Stomach (tissue), 9 donors: Measurements from ENCODE around the gene THOC2. TPM values are rescaled to one million over a fixed set of nuclear protein-coding genes. Genes with fewer than 3 reads are reported as not detected.

ENCODE experiments used
- DNase-seq, 2 donors: peaks; one replicate each; pipeline versions ENCODE4 v3.0.0 to v3.0.0-alpha.2; 2013 to 2019
- H3K27ac ChIP-seq, 5 donors: fragments of 200-600 bp in 4 of 5; sonication (generic) in 4 of 5; one replicate each; pipeline ENCODE4 v1.5.1; 2013 to 2019; ENCODE audit warnings: mild to moderate bottlenecking in 1 of 5, moderate library complexity in 1 of 5
- H3K27me3 ChIP-seq, 3 donors: fragments of 200-600 bp; sonication (generic); one replicate each; pipeline ENCODE4 v1.5.1; 2017 to 2019; ENCODE audit warnings: mixed run types in 1 of 3
- H3K36me3 ChIP-seq, 4 donors: fragments of 200-600 bp; sonication (generic); 1 replicate in 3 of 4; 2 replicates in 1 of 4; pipeline ENCODE4 v1.5.1; 2016 to 2019
- H3K4me1 ChIP-seq, 4 donors: fragments of 200-600 bp; sonication (generic); one replicate each; pipeline ENCODE4 v1.5.1; 2016 to 2019
- H3K4me3 ChIP-seq, 4 donors: fragments of 200-600 bp; sonication (generic) in 3 of 4; one replicate each; pipeline ENCODE4 v1.5.1; 2016 to 2019; ENCODE audit warnings: mild to moderate bottlenecking in 1 of 4
- H3K9me3 ChIP-seq, 4 donors: fragments of 200-600 bp; sonication (generic); one replicate each; pipeline ENCODE4 v1.5.1; 2016 to 2019
- CTCF ChIP-seq, 7 experiments: fragments of 450-650 bp in 4 of 7; fragments of 200-600 bp in 3 of 7; sonication (generic) in 3 of 7; IDR thresholded peaks; one replicate each; pipeline ENCODE4 v1.5.1; 2016 to 2019; ENCODE audit warnings: antibody characterized with exemption in 7 of 7, control low read depth in 2 of 7, mild to moderate bottlenecking in 1 of 7
- EP300 ChIP-seq: sonication (generic); formaldehyde crosslinking; IDR thresholded peaks from one replicate; pipeline ENCODE4 v1.6.1; 2017; ENCODE audit warnings: antibody characterized with exemption
- POLR2A ChIP-seq, 4 donors: fragments of 450-650 bp; IDR thresholded peaks; one replicate each; pipeline ENCODE4 v1.6.1; 2016; ENCODE audit warnings: antibody characterized with exemption in 4 of 4, control low read depth in 2 of 4, mild to moderate bottlenecking in 1 of 4, moderate library complexity in 1 of 4
- POLR2AphosphoS5 ChIP-seq, 3 donors: sonication (generic); formaldehyde crosslinking; IDR thresholded peaks; one replicate each; pipeline ENCODE4 v1.6.1; 2016; ENCODE audit warnings: antibody characterized with exemption in 3 of 3
- WGBS, 5 donors: extraction: QIAGEN DNeasy Blood & Tissue Kit in 3 of 5; methylation state at CpG; one replicate each; pipeline versions ENCODE4 v1.1.5 to v1.1.7; 2013 to 2018; 5-methylcytosine and 5-hydroxymethylcytosine counted together
- intact Hi-C: fragments of 100-400 bp; cut with DNase I; formaldehyde crosslinking; loops from one replicate; pipeline ENCODE4 v1.15.1; 2023; ENCODE audit warnings: low total_unique reads
- polyA plus RNA-seq, 3 donors: library from polyadenylated mRNA; stranded (reverse); fragments of 200-250 nt; gene quantifications; one replicate each; pipeline ENCODE4 v1.2.3, GENCODE V29; 2013
- total RNA-seq, 5 donors: library from RNA; depleted of rRNA; stranded (reverse); fragments of >200 nt; gene quantifications; one replicate each; pipeline versions ENCODE4 v1.1.0 to v1.2.3, GENCODE V29; 2014 to 2016
- donor health status: healthy with polysubstance abuse.
- donor health status: Bipolar disorder and iron deficiency.
- donor health status: healthy.

THOC2 gene
- total and polyA plus RNA-seq, 8 donors: 17.7 to 217 (median 133) TPM

- no peaks in the 10 kb centered on the region for H3K9me3 ChIP-seq
- intact Hi-C loops: no loop called here
- peaks cover 0 to 3% (median 0%) of the 10 kb centered on the region in 4 donors for H3K36me3 ChIP-seq
- no peaks in the 10 kb centered on the region for H3K27me3 ChIP-seq
- no peak overlapping the region for H3K4me3 ChIP-seq
- H3K27ac ChIP-seq: no peak overlapping the region
- DNase-seq: peak in 1 of 2 donors; percentile 9
- H3K4me1 ChIP-seq: no peaks in the 10 kb centered on the region
- TF ChIP-seq CTCF (IDR thresholded peaks at IDR 0.05) (no peak), EP300 (no peak), POLR2A (IDR thresholded peaks at IDR 0.05) (no peak), POLR2AphosphoS5 (IDR thresholded peaks at IDR 0.05) (no peak)
These were observed 33.8 kb downstream of the THOC2 start for GRCh38 chrX:123698979-123699520.

GRCh38 chrX:123696334-123696733 is 36.5 kb downstream of the THOC2 start:
- DNase-seq: no peak
- H3K27ac ChIP-seq: no peak overlapping the region
- no peaks in the 10 kb centered on the region for H3K4me1 ChIP-seq
- 60 to 92% (median 81%) methylated on average over 2 of the region's 2 CpGs for WGBS, 5 donors
- intact Hi-C loops: no loop called here
- no peaks in the 10 kb centered on the region for H3K27me3 ChIP-seq
- H3K4me3 ChIP-seq: no peak overlapping the region
- H3K36me3 ChIP-seq: peaks cover 0 to 8% (median under 1%) of the 10 kb centered on the region in 4 donors
- TF ChIP-seq CTCF (IDR thresholded peaks at IDR 0.05) (no peak), EP300 (no peak), POLR2A (IDR thresholded peaks at IDR 0.05) (no peak), POLR2AphosphoS5 (IDR thresholded peaks at IDR 0.05) (no peak)
- H3K9me3 ChIP-seq: no peaks in the 10 kb centered on the region

GRCh38 chrX:123695242-123695641 is 37.6 kb downstream of the THOC2 start:
- Histone ChIP-seq H3K36me3 (peaks cover 0 to 11% (median 4%) of the 10 kb centered on the region in 4 donors), H3K4me3 (no peak overlapping the region), H3K27me3 (no peaks in the 10 kb centered on the region), H3K9me3 (no peaks in the 10 kb centered on the region), H3K27ac (no peak overlapping the region), H3K4me1 (no peaks in the 10 kb centered on the region)
- DNase-seq: no peak
- no peak for TF ChIP-seq CTCF (IDR thresholded peaks at IDR 0.05)
- no peak for TF ChIP-seq POLR2A (IDR thresholded peaks at IDR 0.05)
- TF ChIP-seq EP300: no peak
- no peak for TF ChIP-seq POLR2AphosphoS5 (IDR thresholded peaks at IDR 0.05)
- intact Hi-C loops: no loop called here

- Histone ChIP-seq H3K4me1 (no peaks in the 10 kb centered on the region), H3K9me3 (no peaks in the 10 kb centered on the region), H3K36me3 (peaks cover 0 to 11% (median 4%) of the 10 kb centered on the region in 4 donors), H3K27me3 (no peaks in the 10 kb centered on the region), H3K4me3 (no peak overlapping the region), H3K27ac (no peak overlapping the region)
- no peak for TF ChIP-seq EP300
- TF ChIP-seq POLR2AphosphoS5 (IDR thresholded peaks at IDR 0.05): no peak
- TF ChIP-seq CTCF (IDR thresholded peaks at IDR 0.05): no peak
- TF ChIP-seq POLR2A (IDR thresholded peaks at IDR 0.05): no peak
- no peak for DNase-seq
- 80 to 94% (median 86%) methylated on average over 5 of the region's 5 CpGs for WGBS, 5 donors
- intact Hi-C loops: no loop called here
These were observed 41.1 kb downstream of the THOC2 start for GRCh38 chrX:123691776-123692175.
